Mucosa of descending colon (tissue), 3 donors: ENCODE results near the gene GNB2. TPM values are rescaled to one million over a fixed set of nuclear protein-coding genes. Genes with fewer than 3 reads are reported as not detected.
"Not testable (repeated sequence)": the region's sequence is repeated elsewhere in the genome, so short reads cannot be mapped to it uniquely, and the experiment has no call there.

Experiments
- ATAC-seq: fragments of 200-7000 bp; cut with Tn5 transposase; one replicate; pipeline ENCODE4 v1.9.1; 2020; ENCODE audit warnings: mild to moderate bottlenecking, moderate library complexity
- DNase-seq, 3 donors: peaks; one replicate each; pipeline ENCODE4 v3.0.0-alpha.2; 2020
- H3K36me3 ChIP-seq: fragments of 200-600 bp; one replicate; pipeline ENCODE4 v1.8.0; 2021; ENCODE audit warnings: low read depth, mild to moderate bottlenecking
- H3K4me1 ChIP-seq: fragments of 200-600 bp; one replicate; pipeline ENCODE4 v1.8.0; 2021; ENCODE audit warnings: low read depth, mild to moderate bottlenecking
- H3K4me3 ChIP-seq: fragments of 200-600 bp; one replicate; pipeline ENCODE4 v1.8.0; 2021; ENCODE audit warnings: mild to moderate bottlenecking
- H3K9me3 ChIP-seq: fragments of 200-600 bp; one replicate; pipeline ENCODE4 v1.8.0; 2021; ENCODE audit warnings: mild to moderate bottlenecking
- CTCF ChIP-seq: fragments of 200-600 bp; IDR thresholded peaks from one replicate; pipeline ENCODE4 v1.8.0; 2022; ENCODE audit warnings: antibody characterized with exemption, mild to moderate bottlenecking
- intact Hi-C, 2 donors: fragments of 100-400 bp; cut with DNase I in 1 of 2; cut with micrococcal nuclease in 1 of 2; formaldehyde crosslinking; loops; one replicate each; pipeline versions ENCODE4 v1.11.0 to v1.11.1; 2022; cut with DNase I, micrococcal nuclease
- total RNA-seq, 3 donors: library from RNA; stranded (reverse); fragmentation: NEBNext Ultra II Directional in 2 of 3; extraction: Animal tissue kit (Norgen Biotek cat#: 25700) in 2 of 3; gene quantifications; one replicate each; pipeline versions ENCODE4 v1.2.1 to v1.2.4, GENCODE V29; 2021 to 2023
- donor health status: DM: no; HTN: no; CAD: no; lungs with moderate emphysema.
- donor health status: DM: no; HTN: no; CAD: no.
- donor health status: DM: no; HTN: yes; CAD: no.

Gene GNB2
- total RNA-seq, 3 donors from 2014 or later, result 197 to 257 (median 232) TPM

GRCh38 chr7:100655908-100656674 is 17.4 kb upstream of the GNB2 start, which contains the start of gene ACTL6B:
TSS of gene ACTL6B (minus strand) at chr7:100656448. CDS start at chr7:100656354, 94 bp downstream.
- H3K9me3 ChIP-seq, result no peaks in the 10 kb centered on the region
- ATAC-seq (peak; percentile 72), DNase-seq (peak in 2 of 3 donors; percentile 56 to 63)
- intact Hi-C loops, result no loop called here
- H3K4me3 ChIP-seq, result no peak within 1 kb of the TSS
- H3K4me1 ChIP-seq, result no peaks in the 10 kb centered on the region
- H3K36me3 ChIP-seq, result no peaks in the 10 kb centered on the region
- TF ChIP-seq CTCF, result no peak

- H3K36me3 ChIP-seq, H3K9me3 ChIP-seq, H3K4me1 ChIP-seq, intact Hi-C loops, H3K4me3 ChIP-seq: not testable (repeated sequence)
- ATAC-seq, result peak; percentile 8
- DNase-seq, result peak in 1 of 3 donors; percentile 24
Measured at GRCh38 chr7:100662194-100662776, 11.3 kb upstream of the GNB2 start.

- no peaks in the 10 kb centered on the region for H3K9me3 ChIP-seq
- H3K4me3 ChIP-seq, result no peak overlapping the region
- no peak for TF ChIP-seq CTCF
- H3K4me1 ChIP-seq, result no peaks in the 10 kb centered on the region
- ATAC-seq, result no peak
- intact Hi-C loops, result no loop called here
- no peaks in the 10 kb centered on the region for H3K36me3 ChIP-seq
- DNase-seq, result no peak
Measured at GRCh38 chr7:100665168-100665726, 8.3 kb upstream of the GNB2 start.

GRCh38 chr7:100667331-100668068 is 6.0 kb upstream of the GNB2 start:
- Histone ChIP-seq H3K4me3 (no peak overlapping the region), H3K9me3 (no peaks in the 10 kb centered on the region), H3K36me3 (no peaks in the 10 kb centered on the region), H3K4me1 (no peaks in the 10 kb centered on the region)
- intact Hi-C loops, result no loop called here
- DNase-seq (no peak), ATAC-seq (no peak)
- TF ChIP-seq CTCF, result no peak

GRCh38 chr7:100668069-100668449 is 5.5 kb upstream of the GNB2 start:
- Histone ChIP-seq H3K4me1 (no peaks in the 10 kb centered on the region), H3K36me3 (no peaks in the 10 kb centered on the region), H3K9me3 (no peaks in the 10 kb centered on the region), H3K4me3 (no peak overlapping the region)
- TF ChIP-seq CTCF, result no peak
- DNase-seq (no peak), ATAC-seq (no peak)
- intact Hi-C loops, result no loop called here

- ATAC-seq, H3K36me3 ChIP-seq, H3K9me3 ChIP-seq, intact Hi-C loops, H3K4me3 ChIP-seq, H3K4me1 ChIP-seq: not testable (repeated sequence)
- peak in 1 of 3 donors; percentile 37 for DNase-seq
Measured at GRCh38 chr7:100669106-100669505, 4.4 kb upstream of the GNB2 start.
